GM12891 (cell line): Measurements from ENCODE around the gene RCOR3.

Experiments used
- PAX5 ChIP-seq: IDR thresholded peaks from 2 replicates; pipeline ENCODE4 v1.6.1; 2011; ENCODE audit warnings: low read length, moderate library complexity, mild to moderate bottlenecking; ENCODE audit not compliant: insufficient read depth, severe bottlenecking
- POLR2A ChIP-seq: IDR thresholded peaks from 2 replicates; pipeline ENCODE4 v1.6.1; 2011; ENCODE audit warnings: low read depth, low read length, control low read depth
- POLR2AphosphoS5 ChIP-seq: IDR thresholded peaks from 2 replicates; pipeline ENCODE4 v1.6.1; 2011; ENCODE audit warnings: low read depth, low read length, control low read depth
- POU2F2 ChIP-seq: IDR thresholded peaks from 2 replicates; pipeline ENCODE4 v1.6.1; 2011; ENCODE audit warnings: low read depth, mild to moderate bottlenecking, control low read depth, low read length, moderate library complexity
- SPI1 ChIP-seq: IDR thresholded peaks from 2 replicates; pipeline ENCODE4 v1.6.1; 2011; ENCODE audit warnings: low read depth, low read length, control low read depth
- TAF1 ChIP-seq: IDR thresholded peaks from 2 replicates; pipeline ENCODE4 v1.6.1; 2011; ENCODE audit warnings: low read depth, low read length, control low read depth

DNA sequence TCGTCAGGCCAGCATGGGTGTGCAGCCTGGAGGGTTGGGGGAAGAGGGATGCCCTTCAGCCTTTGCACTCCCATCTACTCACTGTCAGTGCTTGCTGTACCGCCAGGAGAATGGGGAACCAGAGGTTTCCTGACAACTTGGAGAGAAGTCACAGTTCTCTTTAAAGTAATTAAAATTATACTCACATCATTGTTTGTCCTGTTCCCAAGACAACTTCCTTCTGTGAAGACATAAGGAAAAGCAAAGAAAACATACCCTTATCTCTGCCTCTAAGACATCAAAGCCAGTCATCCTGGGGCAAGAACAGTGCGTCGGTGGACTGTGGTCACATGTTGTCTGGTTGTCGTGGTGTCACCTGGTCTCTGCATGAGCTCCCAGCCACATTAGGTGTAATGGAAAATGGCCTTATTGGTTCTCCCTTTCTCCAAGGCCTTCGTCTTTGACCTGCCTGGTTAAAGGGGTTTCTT, 85.0 kb downstream of the RCOR3 start:
- TF ChIP-seq TAF1 (no peak), POLR2A (no peak), POLR2AphosphoS5 (no peak), SPI1 (no peak), PAX5 (no peak), POU2F2 (no peak)
